ENCODE measurements around the gene SIPA1L3. TPM values are rescaled to one million over a fixed set of nuclear protein-coding genes. Genes with fewer than 3 reads are reported as not detected.

Gene SIPA1L3
- polyA plus RNA-seq, 1 of the 3 experiments (the other 2 are of a cell fraction), result 11.6 TPM

- Histone ChIP-seq H3F3A (replicated peaks; ENCODE audit: insufficient read depth) (no peaks in the 10 kb centered on the region), H3K9ac (no peak overlapping the region), H3K9me3 (no peaks in the 10 kb centered on the region), H3K4me3 (ENCODE audit: low read depth in 2 of 2, low read length in 1 of 2) (no peak overlapping the region), H3K27me3 (ENCODE audit: insufficient read depth) (no peaks in the 10 kb centered on the region), H3K9me2 (no peaks in the 10 kb centered on the region), H2AFZ (ENCODE audit: low read depth) (no peak overlapping the region), H4K20me1 (ENCODE audit: insufficient read depth) (no peaks in the 10 kb centered on the region), H3K4me1 (ENCODE audit: control insufficient read depth in 1 of 2, insufficient read depth in 2 of 2, low read depth in 1 of 2, low read length in 1 of 2) (peaks cover 0 to 27% of the 10 kb centered on the region in 2 experiments; a peak in 1 of 4 replicates), H3K36me3 (replicated peaks in 1 of 2; ENCODE audit: control insufficient read depth in 1 of 2, insufficient read depth in 2 of 2, low read length in 1 of 2) (no peaks in the 10 kb centered on the region), H3K27ac (ENCODE audit: low read depth in 2 of 2, low read length in 1 of 2) (peak overlapping the region in 1 of 2 experiments; percentile 44; a peak in 1 of 4 replicates), H3K4me2 (no peak overlapping the region), H3K79me2 (ENCODE audit: insufficient read depth) (peaks cover 29% of the 10 kb centered on the region; the same call in 1 of the 2 replicates)
- peak; percentile 62 for DNase-seq
- TF ChIP-seq MAX (IDR thresholded peaks at IDR 0.05; ENCODE audit: low read depth), result no peak
- no peak for TF ChIP-seq NFIC (IDR thresholded peaks at IDR 0.05; ENCODE audit: borderline replicate concordance)
- TF ChIP-seq RAD21 (IDR thresholded peaks at IDR 0.05; ENCODE audit: low read length), result 0 out of 2 replicates have a peak, but pooled peaks have one; percentile 10
- TF ChIP-seq TCF12 (IDR thresholded peaks at IDR 0.05), result no peak
- TF ChIP-seq IRF3 (IDR thresholded peaks at IDR 0.05; ENCODE audit: low read depth, low read length), result no peak
- TF ChIP-seq MXI1 (IDR thresholded peaks at IDR 0.05; ENCODE audit: low read depth, low read length), result peak; percentile 37; the same call in 1 of the 2 replicates
- no peak for TF ChIP-seq PBX3 (IDR thresholded peaks at IDR 0.05)
- TF ChIP-seq EP300 (IDR thresholded peaks at IDR 0.05; ENCODE audit: borderline replicate concordance in 1 of 2, low read depth in 1 of 2, low read length in 1 of 2), result peak in 1 of 2 experiments; percentile 45; a peak in 1 of 4 replicates
- TF ChIP-seq POLR2AphosphoS5 (IDR thresholded peaks at IDR 0.05; ENCODE audit: low read depth, low read length), result no peak
- 90% methylated on average over 7 of the region's 10 CpGs for WGBS (ENCODE audit: low lambda C conversion rate)
- ChIA-PET CTCF (interaction anchor here (1.0 to 2.0 kb wide), 4 partner anchors 16 to 159 kb away, joined by 4 to 5 read pairs (median 4); no protein-coding TSS in a partner anchor), POLR2A (interaction anchor here (1.8 kb wide), 1 partner anchor 54 kb away, joined by 9 read pairs; no protein-coding TSS in a partner anchor)
Observed at GRCh38 chr19:38057959-38058690, 151.1 kb downstream of the SIPA1L3 start.

- no peak overlapping the region for H3K9ac ChIP-seq
- DNase-seq, result no peak
- H4K20me1 ChIP-seq (ENCODE audit: insufficient read depth), result no peaks in the 10 kb centered on the region
- H2AFZ ChIP-seq (ENCODE audit: low read depth), result no peak overlapping the region
- H3K9me2 ChIP-seq, result no peaks in the 10 kb centered on the region
- no peaks in the 10 kb centered on the region for H3K27me3 ChIP-seq (ENCODE audit: insufficient read depth)
- H3K36me3 ChIP-seq (replicated peaks in 1 of 2; ENCODE audit: control insufficient read depth in 1 of 2, insufficient read depth in 2 of 2, low read length in 1 of 2), result peaks cover 0 to under 1% of the 10 kb centered on the region in 2 experiments
- 95% methylated on average over 7 of the region's 7 CpGs for WGBS (ENCODE audit: low lambda C conversion rate)
- POLR2A ChIA-PET, result no interaction called here
- H3F3A ChIP-seq (replicated peaks; ENCODE audit: insufficient read depth), result no peaks in the 10 kb centered on the region
- H3K79me2 ChIP-seq (ENCODE audit: insufficient read depth), result peaks cover 26% of the 10 kb centered on the region; the same call in 1 of the 2 replicates
- no peak overlapping the region for H3K27ac ChIP-seq (ENCODE audit: low read depth in 2 of 2, low read length in 1 of 2)
- no peak overlapping the region for H3K4me2 ChIP-seq
- no peak overlapping the region for H3K4me3 ChIP-seq (ENCODE audit: low read depth in 2 of 2, low read length in 1 of 2)
- H3K4me1 ChIP-seq (ENCODE audit: control insufficient read depth in 1 of 2, insufficient read depth in 2 of 2, low read depth in 1 of 2, low read length in 1 of 2), result peaks cover 0 to 37% of the 10 kb centered on the region in 2 experiments; a peak in 1 of 4 replicates
- CTCF ChIA-PET, result interaction anchor here (1.1 to 2.7 kb wide), 3 partner anchors 12 to 157 kb away, joined by 3 to 8 read pairs (median 3); no protein-coding TSS in a partner anchor
- TF ChIP-seq IRF3 (IDR thresholded peaks at IDR 0.05; ENCODE audit: low read depth, low read length) (no peak), EP300 (IDR thresholded peaks at IDR 0.05; ENCODE audit: borderline replicate concordance in 1 of 2, low read depth in 1 of 2, low read length in 1 of 2) (no peak), FOXM1 (IDR thresholded peaks at IDR 0.05; ENCODE audit: low read depth) (no peak), EZH2phosphoT487 (IDR thresholded peaks at IDR 0.05; ENCODE audit: borderline replicate concordance, low read depth) (no peak), USF1 (IDR thresholded peaks at IDR 0.05; ENCODE audit: borderline replicate concordance, low read depth) (no peak), NFIC (IDR thresholded peaks at IDR 0.05; ENCODE audit: borderline replicate concordance) (no peak), FOSL2 (IDR thresholded peaks at IDR 0.05; ENCODE audit: borderline replicate concordance, low read depth) (no peak), GABPA (IDR thresholded peaks at IDR 0.05; ENCODE audit: low read depth) (no peak), SMC3 (IDR thresholded peaks at IDR 0.05; ENCODE audit: low read depth, low read length) (no peak), JUND (IDR thresholded peaks at IDR 0.05) (no peak)
- H3K9me3 ChIP-seq, result no peaks in the 10 kb centered on the region
Observed at GRCh38 chr19:38059897-38060296, 152.9 kb downstream of the SIPA1L3 start.

Data from SK-N-SH (cell line).